Measurements from ENCODE around the gene ALKBH8. TPM values are rescaled to one million over a fixed set of nuclear protein-coding genes. Genes with fewer than 3 reads are reported as not detected.

ALKBH8 gene
- total and polyA plus RNA-seq, 2 of the 8 experiments (the other 6 are each of a cell fraction or from before 2014, with no cell fraction given): 3.6 to 11.9 TPM

DNA sequence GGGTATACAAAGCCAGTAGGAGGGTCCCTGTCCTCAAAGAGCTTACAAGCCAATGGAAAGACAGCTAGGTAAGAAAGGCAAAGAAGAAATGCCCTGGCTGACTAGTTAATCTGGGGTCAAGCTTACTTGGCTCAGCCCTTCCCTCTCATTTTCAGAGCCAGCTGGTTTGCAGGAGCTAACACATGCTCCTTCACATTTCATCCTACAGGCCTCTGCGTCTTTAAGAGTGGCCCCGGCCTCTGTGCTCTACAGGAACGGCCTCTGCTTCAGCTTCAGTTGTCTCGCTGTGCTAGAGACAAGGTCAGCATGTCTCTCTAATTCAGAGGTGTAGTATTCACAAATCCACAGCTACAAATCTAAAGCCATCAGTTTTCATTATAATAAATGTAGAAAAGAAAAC is 15.2 kb downstream of the ALKBH8 start:
- H3K23ac ChIP-seq (ENCODE audit: insufficient read length): no peak overlapping the region
- H2BK15ac ChIP-seq (ENCODE audit: low read length): no peak overlapping the region
- H4K20me1 ChIP-seq (replicated peaks in 1 of 2; ENCODE audit: control insufficient read depth in 1 of 2, insufficient read depth in 2 of 2, low read length in 2 of 2): no peaks in the 10 kb centered on the region
- POLR2A ChIA-PET (ENCODE audit: partially characterized antibody): no interaction called here
- H3K9me3 ChIP-seq (ENCODE audit: insufficient read depth in 2 of 2, low read depth in 1 of 2, low read length in 1 of 2): no peaks in the 10 kb centered on the region
- H2BK20ac ChIP-seq (ENCODE audit: low read length): no peak overlapping the region
- no peaks in the 10 kb centered on the region for H3K79me1 ChIP-seq (ENCODE audit: low read depth, low read length)
- no peaks in the 10 kb centered on the region for H3K27me3 ChIP-seq (replicated peaks in 1 of 4; ENCODE audit: control insufficient read depth in 3 of 4, extremely low read depth in 1 of 4, insufficient read depth in 3 of 4, low read length in 3 of 4)
- no peak overlapping the region for H2BK5ac ChIP-seq (ENCODE audit: low read depth, low read length)
- DNase-seq (ENCODE audit: low read depth in 1 of 2, low spot score in 2 of 2) (no peak), FAIRE-seq (no peak)
- H3K14ac ChIP-seq (ENCODE audit: insufficient read length): no peak overlapping the region
- H2BK120ac ChIP-seq (replicated peaks; ENCODE audit: low read depth, low read length): no peak overlapping the region
- H3K56ac ChIP-seq (replicated peaks; ENCODE audit: insufficient read length, low read depth, low read length): no peak overlapping the region
- H4K91ac ChIP-seq (replicated peaks; ENCODE audit: insufficient read length, low read length): no peak overlapping the region
- H3K23me2 ChIP-seq (ENCODE audit: low read depth, low read length): no peaks in the 10 kb centered on the region
- no peak overlapping the region for H2AFZ ChIP-seq (ENCODE audit: low read length)
- H3K4me3 ChIP-seq (ENCODE audit: extremely low read depth in 1 of 4, insufficient read depth in 2 of 4, low read depth in 3 of 4, low read length in 4 of 4): no peak overlapping the region
- H3K4me2 ChIP-seq (ENCODE audit: insufficient read depth in 1 of 2, low read depth in 2 of 2, low read length in 2 of 2): no peak overlapping the region
- H3K4ac ChIP-seq (replicated peaks; ENCODE audit: insufficient read length, low read depth, low read length): no peak overlapping the region
- WGBS, 2 experiments (ENCODE audit: extremely low coverage in 1 of 2, insufficient coverage in 1 of 2, insufficient read length in 1 of 2, insufficient replicate concordance in 2 of 2, low coverage in 1 of 2, low lambda C conversion rate in 2 of 2, missing lambda C conversion rate in 1 of 2): 89% methylated on average over 4 of the region's 4 CpGs; no CpG with 5 or more reads in 1 of the 2 experiments
- H3K79me2 ChIP-seq (ENCODE audit: control insufficient read depth in 1 of 2, insufficient read depth in 2 of 2, low read length in 2 of 2): no peaks in the 10 kb centered on the region
- no peak overlapping the region for H3K9ac ChIP-seq (replicated peaks in 1 of 4; ENCODE audit: extremely low read depth in 1 of 4, low read depth in 3 of 4, low read length in 3 of 4)
- no peak overlapping the region for H2AK5ac ChIP-seq (ENCODE audit: low read depth, low read length)
- no peaks in the 10 kb centered on the region for H3K4me1 ChIP-seq (replicated peaks in 1 of 4; ENCODE audit: control insufficient read depth in 3 of 4, insufficient read depth in 4 of 4, low read length in 3 of 4)
- no peak overlapping the region for H3K27ac ChIP-seq (ENCODE audit: low read depth, low read length)
- no peak overlapping the region for H3K18ac ChIP-seq (ENCODE audit: extremely low read depth, low read length)
- H4K8ac ChIP-seq (ENCODE audit: extremely low read depth, insufficient read depth, low read length): no peak overlapping the region
- CTCF ChIA-PET (ENCODE audit: partially characterized antibody): interaction anchor here (0.7 to 7.0 kb wide), 18 partner anchors 9 to 227 kb away, joined by 3 to 66 read pairs (median 4); no protein-coding TSS in a partner anchor
- H2BK12ac ChIP-seq (ENCODE audit: low read depth, low read length): no peak overlapping the region
- no peak overlapping the region for H4K5ac ChIP-seq (ENCODE audit: insufficient read length, low read depth, low read length)
- H3K36me3 ChIP-seq (ENCODE audit: control insufficient read depth in 2 of 4, insufficient read depth in 4 of 4, low read length in 3 of 4): peaks cover 0 to 19% (median 2%) of the 10 kb centered on the region in 4 experiments; a peak in 4 of 8 replicates
- TF ChIP-seq RBBP5 (IDR thresholded peaks at IDR 0.05; ENCODE audit: borderline replicate concordance, low read depth, low read length) (no peak), EP300 (IDR thresholded peaks at IDR 0.05; ENCODE audit: borderline replicate concordance in 1 of 2, low read depth in 2 of 2, low read length in 2 of 2) (no peak), CREB1 (IDR thresholded peaks at IDR 0.05) (no peak), CHD1 (IDR thresholded peaks at IDR 0.05; ENCODE audit: low read depth, low read length) (no peak), EGR1 (IDR thresholded peaks at IDR 0.05; ENCODE audit: borderline replicate concordance, low read depth, low read length) (no peak), YY1 (IDR thresholded peaks at IDR 0.05; ENCODE audit: low read depth, low read length) (no peak), CHD2 (IDR thresholded peaks at IDR 0.05; ENCODE audit: low read length) (no peak), SIX5 (IDR thresholded peaks at IDR 0.05; ENCODE audit: low read depth, low read length) (no peak), POU5F1 (IDR thresholded peaks at IDR 0.05; ENCODE audit: low read depth, low read length) (no peak), RNF2 (IDR thresholded peaks at IDR 0.05; ENCODE audit: borderline replicate concordance, low read depth, low read length, missing control alignments, poor library complexity, severe bottlenecking) (no peak), GTF2F1 (IDR thresholded peaks at IDR 0.05; ENCODE audit: borderline replicate concordance, low read depth, low read length) (no peak), BCL11A (IDR thresholded peaks at IDR 0.05; ENCODE audit: low read depth in 2 of 2, low read length in 2 of 2) (no peak), PHF8 (conservative IDR thresholded peaks at IDR 0.05; ENCODE audit: low read depth, low read length) (no peak), JUND (IDR thresholded peaks at IDR 0.05; ENCODE audit: low read length) (no peak)
- TF ChIP-seq, protein P1, sequence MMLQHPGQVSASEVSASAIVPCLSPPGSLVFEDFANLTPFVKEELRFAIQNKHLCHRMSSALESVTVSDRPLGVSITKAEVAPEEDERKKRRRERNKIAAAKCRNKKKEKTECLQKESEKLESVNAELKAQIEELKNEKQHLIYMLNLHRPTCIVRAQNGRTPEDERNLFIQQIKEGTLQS (IDR thresholded peaks at IDR 0.05; ENCODE audit: insufficient read depth, low read depth, low read length): no peak
